Rectal smooth muscle tissue (tissue), 1 donor: ENCODE measurements around the gene MON1A.
"Not testable (repeated sequence)": the region's sequence is repeated elsewhere in the genome, so short reads cannot be mapped to it uniquely, and the experiment has no call there.

Experiments used
- H3K27ac ChIP-seq: one replicate; pipeline ENCODE4 v1.7.0; 2013; ENCODE audit warnings: low read depth, low read length, inconsistent platforms
- H3K27me3 ChIP-seq: one replicate; pipeline ENCODE4 v1.7.0; 2013; ENCODE audit warnings: low read length; ENCODE audit not compliant: control insufficient read depth, insufficient read depth
- H3K36me3 ChIP-seq: one replicate; pipeline ENCODE4 v1.7.0; 2013; ENCODE audit warnings: low read length; ENCODE audit not compliant: control insufficient read depth, insufficient read depth
- H3K4me1 ChIP-seq: one replicate; pipeline ENCODE4 v1.7.0; 2013; ENCODE audit warnings: low read length; ENCODE audit not compliant: control insufficient read depth, insufficient read depth
- H3K4me3 ChIP-seq: one replicate; pipeline ENCODE4 v1.7.0; 2013; ENCODE audit warnings: low read length
- H3K9ac ChIP-seq: one replicate; pipeline ENCODE4 v1.7.0; 2013; ENCODE audit warnings: low read length

MON1A gene

GRCh38 chr3:49937090-49937489 is 7.5 kb upstream of the MON1A start:
- Histone ChIP-seq H3K4me1 (peaks cover 5% of the 10 kb centered on the region), H3K36me3 (no peaks in the 10 kb centered on the region), H3K9ac (no peak overlapping the region), H3K4me3 (no peak overlapping the region), H3K27me3 (no peaks in the 10 kb centered on the region), H3K27ac (no peak overlapping the region)

- not testable (repeated sequence) for H3K36me3 ChIP-seq, H3K9ac ChIP-seq, H3K4me3 ChIP-seq, H3K27me3 ChIP-seq, H3K27ac ChIP-seq
- peaks cover 10% of the 10 kb centered on the region for H3K4me1 ChIP-seq
Observed at GRCh38 chr3:49932281-49932680, 2.7 kb upstream of the MON1A start.

GRCh38 chr3:49930922-49931321 is 1.3 kb upstream of the MON1A start:
- H3K9ac ChIP-seq = no peak overlapping the region
- peaks cover 10% of the 10 kb centered on the region for H3K4me1 ChIP-seq
- H3K4me3 ChIP-seq = no peak overlapping the region
- no peaks in the 10 kb centered on the region for H3K36me3 ChIP-seq
- H3K27me3 ChIP-seq = no peaks in the 10 kb centered on the region
- H3K27ac ChIP-seq = peak overlapping the region; percentile 94

- peak overlapping the region; percentile 94 for H3K27ac ChIP-seq
- H3K9ac ChIP-seq = peak overlapping the region; percentile 61
- no peaks in the 10 kb centered on the region for H3K27me3 ChIP-seq
- peak overlapping the region; percentile 96 for H3K4me3 ChIP-seq
- H3K36me3 ChIP-seq = no peaks in the 10 kb centered on the region
- H3K4me1 ChIP-seq = peaks cover 10% of the 10 kb centered on the region
Observed at GRCh38 chr3:49930168-49930690, 618 bp upstream of the MON1A start.

- Histone ChIP-seq H3K4me1 (peaks cover 10% of the 10 kb centered on the region), H3K27ac (no peak overlapping the region), H3K36me3 (no peaks in the 10 kb centered on the region), H3K4me3 (no peak overlapping the region), H3K9ac (no peak overlapping the region), H3K27me3 (no peaks in the 10 kb centered on the region)
Observed at GRCh38 chr3:49928481-49929017, 1.1 kb downstream of the MON1A start.

GRCh38 chr3:49927798-49928197 is 1.8 kb downstream of the MON1A start:
- Histone ChIP-seq H3K36me3 (no peaks in the 10 kb centered on the region), H3K27ac (no peak overlapping the region), H3K4me1 (peaks cover 10% of the 10 kb centered on the region), H3K9ac (no peak overlapping the region), H3K4me3 (no peak overlapping the region), H3K27me3 (no peaks in the 10 kb centered on the region)

- Histone ChIP-seq H3K4me1 (peaks cover 10% of the 10 kb centered on the region), H3K4me3 (no peak overlapping the region), H3K9ac (no peak overlapping the region), H3K27me3 (no peaks in the 10 kb centered on the region), H3K36me3 (no peaks in the 10 kb centered on the region), H3K27ac (no peak overlapping the region)
Observed at GRCh38 chr3:49926117-49926728, 3.4 kb downstream of the MON1A start.

- Histone ChIP-seq H3K27ac (no peak overlapping the region), H3K36me3 (no peaks in the 10 kb centered on the region), H3K4me3 (no peak overlapping the region), H3K9ac (no peak overlapping the region), H3K4me1 (peaks cover 10% of the 10 kb centered on the region), H3K27me3 (no peaks in the 10 kb centered on the region)
Observed at GRCh38 chr3:49925485-49925884, 4.1 kb downstream of the MON1A start.

- no peak overlapping the region for H3K9ac ChIP-seq
- H3K36me3 ChIP-seq = peaks cover 4% of the 10 kb centered on the region
- H3K27me3 ChIP-seq = no peaks in the 10 kb centered on the region
- no peak overlapping the region for H3K27ac ChIP-seq
- no peak overlapping the region for H3K4me3 ChIP-seq
- H3K4me1 ChIP-seq = peaks cover 4% of the 10 kb centered on the region
Observed at GRCh38 chr3:49924683-49925082, 4.9 kb downstream of the MON1A start.

- not testable (repeated sequence) for H3K36me3 ChIP-seq, H3K27me3 ChIP-seq
Observed at GRCh38 chr3:49917806-49918590, 11.6 kb downstream of the MON1A start.

GRCh38 chr3:49916686-49917085 is 12.9 kb downstream of the MON1A start:
- Histone ChIP-seq H3K4me1 (no peaks in the 10 kb centered on the region), H3K27me3 (no peaks in the 10 kb centered on the region), H3K36me3 (peaks cover 8% of the 10 kb centered on the region), H3K9ac (no peak overlapping the region), H3K4me3 (no peak overlapping the region), H3K27ac (no peak overlapping the region)

More at GRCh38 chr3:49917806-49918590, 11.6 kb downstream of the MON1A start:
- H3K27ac ChIP-seq, H3K4me3 ChIP-seq, H3K9ac ChIP-seq, H3K4me1 ChIP-seq: not testable (repeated sequence)

- Histone ChIP-seq H3K36me3 (peaks cover 5% of the 10 kb centered on the region), H3K9ac (no peak overlapping the region), H3K27me3 (no peaks in the 10 kb centered on the region), H3K27ac (no peak overlapping the region), H3K4me1 (no peaks in the 10 kb centered on the region), H3K4me3 (no peak overlapping the region)
Observed at GRCh38 chr3:49914906-49915305, 14.7 kb downstream of the MON1A start.
